Thymus (tissue), 11 donors: ENCODE results near the gene RAD51B. TPM values are rescaled to one million over a fixed set of nuclear protein-coding genes. Genes with fewer than 3 reads are reported as not detected.

ENCODE experiments used
- DNase-seq, 9 donors: peaks; one replicate each; pipeline ENCODE4 v3.0.0-alpha.2; 2013; ENCODE audit warnings: low spot score in 9 of 9, low read depth in 6 of 9, missing footprints in 1 of 9
- H3K27ac ChIP-seq, 2 donors: one replicate each; pipeline ENCODE4 v1.5.1; 2013; ENCODE audit warnings: control low read depth in 1 of 2, low read depth in 1 of 2, low read length in 1 of 2, mild to moderate bottlenecking in 1 of 2, moderate library complexity in 1 of 2
- H3K27me3 ChIP-seq, 2 donors: one replicate each; pipeline ENCODE4 v1.5.1; 2013; ENCODE audit warnings: low read length in 1 of 2; ENCODE audit not compliant: control insufficient read depth in 2 of 2, insufficient read depth in 1 of 2
- H3K36me3 ChIP-seq, 2 donors: one replicate each; pipeline ENCODE4 v1.5.1; 2013; ENCODE audit warnings: low read length in 1 of 2, mild to moderate bottlenecking in 1 of 2, moderate library complexity in 1 of 2; ENCODE audit not compliant: control insufficient read depth in 2 of 2, insufficient read depth in 2 of 2
- H3K4me1 ChIP-seq, 2 donors: one replicate each; pipeline ENCODE4 v1.5.1; 2013; ENCODE audit warnings: low read length in 2 of 2; ENCODE audit not compliant: control insufficient read depth in 2 of 2, insufficient read depth in 2 of 2
- H3K4me3 ChIP-seq, 2 donors: one replicate each; pipeline ENCODE4 v1.5.1; 2013; ENCODE audit warnings: low read length in 2 of 2, control low read depth in 1 of 2, mild to moderate bottlenecking in 1 of 2
- H3K9me3 ChIP-seq, 2 donors: one replicate each; pipeline ENCODE4 v1.5.1; 2013; ENCODE audit warnings: low read length in 1 of 2, mild to moderate bottlenecking in 1 of 2; ENCODE audit not compliant: control insufficient read depth in 2 of 2, insufficient read depth in 1 of 2
- WGBS: extraction: QIAGEN DNeasy Blood & Tissue Kit; methylation state at CpG from one replicate; pipeline ENCODE4 v1.1.7; 2013; 5-methylcytosine and 5-hydroxymethylcytosine counted together
- polyA plus RNA-seq: library from polyadenylated mRNA; stranded (reverse); fragments of 200-250 nt; gene quantifications from one replicate; pipeline ENCODE4 v1.2.3, GENCODE V29; 2013
- total RNA-seq: library from RNA; stranded (reverse); fragments of 120-200 nt; gene quantifications from one replicate; pipeline ENCODE4 v1.2.4, GENCODE V29; 2013
- donor health status: healthy.

Gene RAD51B
- total and polyA plus RNA-seq, 2 donors, result 7.8 to 17.8 TPM

DNA sequence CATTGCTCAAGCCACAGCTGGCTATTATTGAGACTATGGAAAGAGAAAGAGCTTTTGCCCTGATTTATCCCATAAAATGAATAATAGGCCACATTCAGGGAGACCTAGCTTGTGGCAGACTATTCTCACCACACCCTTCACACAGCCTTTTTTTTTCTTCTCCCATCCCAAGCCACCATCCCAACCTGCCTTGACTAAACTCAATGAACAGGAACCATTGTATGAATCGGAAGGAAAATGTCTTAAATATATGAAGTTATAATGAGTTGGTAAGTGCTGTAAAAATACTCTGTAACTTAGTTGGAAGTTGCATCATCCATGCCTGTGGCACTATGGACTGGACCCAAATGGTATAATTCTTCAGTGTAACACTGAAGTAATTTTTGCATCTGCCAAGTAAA is 338.4 kb downstream of the RAD51B start:
- Histone ChIP-seq H3K4me3 (no peak overlapping the region), H3K27ac (no peak overlapping the region), H3K36me3 (no peaks in the 10 kb centered on the region), H3K4me1 (peaks cover 0 to 5% of the 10 kb centered on the region in 2 donors), H3K27me3 (no peaks in the 10 kb centered on the region), H3K9me3 (no peaks in the 10 kb centered on the region)
- DNase-seq, result no peak
- 94% methylated on average over 1 of the region's 1 CpG for WGBS

DNA sequence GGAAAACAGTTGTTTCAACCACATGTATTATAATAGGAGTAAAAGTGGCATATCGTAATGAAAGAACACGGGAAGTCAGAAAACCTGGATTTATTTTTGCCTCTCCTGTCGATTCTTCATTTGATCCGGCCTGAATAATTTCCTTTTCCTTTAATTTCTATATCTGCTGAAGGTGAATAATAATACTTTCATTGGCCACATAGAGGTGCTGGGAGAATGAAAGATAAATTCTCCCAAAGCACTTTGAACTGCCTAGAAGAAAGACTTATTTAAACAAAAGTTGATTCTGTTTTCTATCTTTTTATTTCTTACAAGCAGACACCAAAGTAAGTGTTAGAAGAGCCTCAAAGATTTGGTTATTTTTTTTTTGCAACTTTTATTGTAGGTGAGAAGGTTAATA is 339.1 kb downstream of the RAD51B start:
- H3K9me3 ChIP-seq, result no peaks in the 10 kb centered on the region
- 95% methylated on average over 4 of the region's 4 CpGs for WGBS
- no peaks in the 10 kb centered on the region for H3K36me3 ChIP-seq
- no peak for DNase-seq
- H3K27ac ChIP-seq, result no peak overlapping the region
- H3K4me3 ChIP-seq, result no peak overlapping the region
- H3K27me3 ChIP-seq, result no peaks in the 10 kb centered on the region
- H3K4me1 ChIP-seq, result peaks cover 0 to 5% of the 10 kb centered on the region in 2 donors

DNA sequence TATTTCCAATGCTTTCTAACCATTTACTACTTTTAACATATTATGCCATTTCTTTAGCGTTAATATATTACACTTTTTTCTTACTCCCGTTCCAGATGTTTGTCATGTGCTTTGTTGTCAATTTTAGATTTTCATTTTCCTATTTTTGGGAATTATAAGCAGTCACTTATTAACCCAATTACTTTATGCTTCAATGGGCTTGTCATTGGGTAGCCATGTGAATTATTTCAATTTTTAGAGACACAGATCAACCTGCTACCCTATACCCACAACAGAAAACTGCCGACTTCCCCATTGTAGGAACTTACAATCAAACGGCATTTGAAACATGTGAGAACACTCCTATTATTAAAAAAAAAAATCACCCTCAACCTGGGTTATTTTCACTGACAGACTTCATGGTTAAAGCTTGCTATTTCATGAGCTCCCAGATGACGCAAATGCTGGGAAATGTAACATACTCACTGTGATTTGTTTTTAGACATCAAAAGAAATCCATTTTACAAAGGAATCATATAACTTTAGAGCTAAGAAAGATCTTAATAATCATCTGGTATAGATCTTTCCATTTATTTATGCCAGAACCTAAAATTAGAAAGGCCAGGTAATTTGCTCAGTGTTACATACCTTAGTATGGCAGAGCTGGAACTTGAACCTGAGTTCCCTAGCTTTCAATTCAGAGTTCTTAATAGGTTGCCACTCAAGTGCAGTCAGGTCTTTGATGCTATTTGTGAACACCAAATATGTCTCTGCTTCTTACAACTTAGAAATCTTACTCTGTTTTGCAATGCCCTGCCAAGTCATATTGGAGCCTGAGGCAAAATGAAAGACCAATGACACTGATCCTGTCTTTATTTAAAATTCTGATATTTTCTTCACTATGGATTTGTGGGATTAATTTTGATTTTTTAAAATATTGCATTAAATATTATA is 340.4 kb downstream of the RAD51B start:
- no peaks in the 10 kb centered on the region for H3K36me3 ChIP-seq
- WGBS, result 94% methylated on average over 5 of the region's 5 CpGs
- H3K27me3 ChIP-seq, result no peaks in the 10 kb centered on the region
- no peak overlapping the region for H3K4me3 ChIP-seq
- no peak overlapping the region for H3K27ac ChIP-seq
- DNase-seq, result no peak
- H3K4me1 ChIP-seq, result peaks cover 0 to 5% of the 10 kb centered on the region in 2 donors
- H3K9me3 ChIP-seq, result no peaks in the 10 kb centered on the region

DNA sequence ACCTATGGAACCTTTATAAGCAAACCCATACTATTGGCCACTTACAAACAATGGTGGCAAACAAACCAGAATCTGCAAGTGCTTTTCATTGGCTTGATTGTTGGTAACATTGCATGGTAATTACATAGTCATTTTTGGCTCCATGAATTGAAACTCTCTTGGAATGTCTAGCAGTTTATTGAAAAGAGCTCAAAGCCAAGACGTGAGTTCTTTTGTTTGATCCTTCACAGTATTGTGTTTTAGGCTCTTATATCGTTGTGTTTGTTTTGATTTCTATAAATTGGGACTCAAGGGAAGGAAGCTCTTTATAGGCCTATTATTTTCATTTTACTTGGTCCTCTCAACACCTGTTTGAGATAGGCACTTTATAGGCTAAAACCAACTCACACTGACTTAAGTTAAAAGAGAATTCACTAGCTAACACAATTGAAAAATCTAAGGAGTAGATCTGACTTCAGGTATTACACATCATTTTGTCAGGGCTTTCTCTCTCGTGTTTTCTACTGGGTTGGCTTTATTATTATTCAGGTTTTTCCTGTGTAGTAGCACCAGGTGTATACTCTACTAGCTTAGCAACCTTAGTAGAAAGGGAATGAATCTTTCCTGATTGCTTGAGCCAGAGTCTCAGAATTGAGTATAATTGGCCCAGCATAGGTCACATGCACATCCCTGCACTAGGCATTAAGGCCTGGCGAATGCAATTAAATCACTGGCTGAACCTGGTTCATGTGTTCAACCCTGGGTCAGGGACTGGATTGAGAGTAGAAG is 341.4 kb downstream of the RAD51B start:
- Histone ChIP-seq H3K27me3 (no peaks in the 10 kb centered on the region), H3K4me3 (no peak overlapping the region), H3K9me3 (no peaks in the 10 kb centered on the region), H3K27ac (no peak overlapping the region), H3K36me3 (no peaks in the 10 kb centered on the region), H3K4me1 (peaks cover 0 to 1% of the 10 kb centered on the region in 2 donors)
- 95% methylated on average over 4 of the region's 4 CpGs for WGBS
- no peak for DNase-seq

DNA sequence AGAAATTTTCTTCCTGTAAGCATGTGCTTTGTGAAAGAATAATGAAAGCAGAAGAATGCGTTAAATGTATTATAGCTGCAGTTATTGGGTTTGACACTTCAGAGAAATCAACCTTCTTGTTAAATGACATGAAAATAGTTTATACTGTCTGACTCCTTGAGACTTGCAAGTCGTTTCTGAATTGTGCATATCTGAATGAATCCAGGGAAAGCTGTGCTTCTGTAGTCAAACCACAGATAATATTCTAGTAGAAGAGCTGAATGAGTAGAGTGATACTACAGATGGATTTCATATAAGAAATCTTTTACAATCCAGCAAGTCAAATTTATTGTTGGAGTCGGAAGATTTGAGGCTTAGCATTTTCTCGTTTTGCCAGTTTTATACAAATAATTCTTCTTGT is 343.3 kb downstream of the RAD51B start:
- Histone ChIP-seq H3K27me3 (no peaks in the 10 kb centered on the region), H3K4me1 (no peaks in the 10 kb centered on the region), H3K9me3 (no peaks in the 10 kb centered on the region), H3K36me3 (no peaks in the 10 kb centered on the region), H3K27ac (no peak overlapping the region), H3K4me3 (no peak overlapping the region)
- no peak for DNase-seq
- WGBS, result 96% methylated on average over 4 of the region's 4 CpGs

DNA sequence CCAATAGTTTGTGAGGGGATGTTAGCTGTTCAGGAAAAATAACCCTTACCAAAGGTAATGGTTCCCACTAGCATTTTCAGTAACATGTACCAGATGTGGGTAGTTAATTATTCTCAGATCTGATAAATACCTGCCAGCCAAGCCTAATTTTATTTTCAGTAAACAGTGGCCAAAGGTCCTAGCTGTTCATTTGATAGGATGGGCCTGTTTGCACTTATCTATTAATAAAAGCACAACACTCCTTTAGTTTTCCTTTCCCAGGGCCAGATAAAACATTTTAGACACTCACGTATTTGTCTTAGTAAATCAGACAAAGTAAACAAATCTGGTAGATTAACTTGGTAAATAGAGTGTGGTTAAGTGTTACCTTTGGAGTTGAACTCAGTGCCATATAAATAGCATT is 345.1 kb downstream of the RAD51B start:
- Histone ChIP-seq H3K4me1 (no peaks in the 10 kb centered on the region), H3K27me3 (no peaks in the 10 kb centered on the region), H3K9me3 (no peaks in the 10 kb centered on the region), H3K27ac (no peak overlapping the region), H3K4me3 (no peak overlapping the region), H3K36me3 (no peaks in the 10 kb centered on the region)
- DNase-seq, result no peak
- 96% methylated on average over 1 of the region's 1 CpG for WGBS

DNA sequence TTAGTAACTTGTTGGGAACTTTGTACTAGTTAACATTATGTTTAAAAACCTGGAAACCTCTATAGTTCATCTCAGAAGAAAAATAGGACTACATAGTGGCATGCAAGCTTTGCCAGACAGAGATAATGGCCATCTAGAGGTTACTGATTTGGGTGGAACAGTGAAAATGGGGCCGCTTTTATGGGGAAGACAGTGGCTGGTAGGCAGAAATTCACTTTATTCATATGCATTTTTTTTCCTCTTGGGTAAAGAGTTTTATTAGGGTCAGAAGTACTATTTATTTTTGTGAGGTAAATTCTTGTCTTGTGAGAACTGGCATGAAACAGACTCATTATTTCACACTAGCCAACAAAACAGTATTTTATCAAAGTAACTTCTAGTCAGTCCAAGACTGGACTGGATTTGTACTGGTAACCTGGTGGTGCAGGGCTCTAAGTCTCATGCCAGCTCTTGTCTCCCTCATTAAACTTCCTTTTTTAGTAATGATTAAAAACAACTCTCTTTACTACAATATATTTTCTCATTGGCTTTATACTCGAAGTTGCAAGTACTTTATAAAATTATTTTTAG is 345.8 kb downstream of the RAD51B start:
- no peaks in the 10 kb centered on the region for H3K9me3 ChIP-seq
- H3K4me1 ChIP-seq, result no peaks in the 10 kb centered on the region
- H3K4me3 ChIP-seq, result no peak overlapping the region
- DNase-seq, result no peak
- WGBS, result 78% methylated on average over 2 of the region's 2 CpGs
- no peaks in the 10 kb centered on the region for H3K36me3 ChIP-seq
- no peaks in the 10 kb centered on the region for H3K27me3 ChIP-seq
- H3K27ac ChIP-seq, result no peak overlapping the region

DNA sequence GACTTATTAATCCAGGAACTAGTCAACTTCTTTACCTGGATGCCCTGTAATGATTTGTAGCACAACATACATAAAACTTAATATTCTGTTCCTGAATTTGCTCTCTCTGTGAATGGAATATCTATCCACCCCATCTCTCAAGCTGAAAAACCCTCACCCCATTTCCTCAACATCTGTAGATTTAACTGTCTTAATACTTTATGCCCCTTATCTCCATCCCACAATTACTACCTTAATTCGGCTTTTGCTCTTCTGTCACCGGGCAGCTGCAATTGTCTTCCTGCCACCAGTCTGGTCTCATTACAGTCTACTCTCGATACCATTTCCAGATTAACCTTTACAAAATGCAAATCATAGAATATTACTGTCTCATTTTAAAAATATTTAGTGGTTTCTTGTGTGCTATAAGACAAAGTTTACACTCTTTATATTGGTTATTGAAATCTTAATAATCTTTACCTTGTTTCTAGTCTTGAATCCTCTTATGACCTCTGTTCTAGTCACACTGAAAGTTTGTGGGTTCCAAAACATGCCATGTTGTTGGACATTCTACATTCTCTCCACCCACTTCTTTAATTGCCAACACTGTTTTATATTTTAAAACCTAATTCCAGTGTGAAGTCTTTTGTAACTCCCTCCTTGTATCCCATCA is 347.3 kb downstream of the RAD51B start:
- no peak overlapping the region for H3K4me3 ChIP-seq
- no peak overlapping the region for H3K27ac ChIP-seq
- no peak for DNase-seq
- no peaks in the 10 kb centered on the region for H3K4me1 ChIP-seq
- WGBS, result 14% methylated on average over 3 of the region's 3 CpGs
- no peaks in the 10 kb centered on the region for H3K36me3 ChIP-seq
- no peaks in the 10 kb centered on the region for H3K27me3 ChIP-seq
- H3K9me3 ChIP-seq, result no peaks in the 10 kb centered on the region
